Right kidney (tissue), 9 donors: Measurements from ENCODE around the gene NELFCD.
"Not testable (repeated sequence)": the region's sequence is repeated elsewhere in the genome, so short reads cannot be mapped to it uniquely, and the experiment has no call there.

Experiments
- DNase-seq: peaks from one replicate; pipeline ENCODE4 v3.0.0-alpha.2; 2016
- long read RNA-seq, 8 donors: transcript quantifications; one replicate each; lab custom pipeline, GENCODE V29; 2026

NELFCD gene
- long read RNA-seq, donor 1, transcript NELFCD-213 (15 exons, 2,305 nt) = major isoform, 17 of 36 reads
- long read RNA-seq, donor 1, partial matches to known transcripts = 12 of 36 reads
- long read RNA-seq, donor 1, other reads (novel, unspliced or antisense) = 0 of 36 reads
- long read RNA-seq, donor 2, transcript NELFCD-213 (15 exons, 2,305 nt) = major isoform, 14 of 17 reads
- long read RNA-seq, donor 2, partial matches to known transcripts = 0 of 17 reads
- long read RNA-seq, donor 2, other reads (novel, unspliced or antisense) = 0 of 17 reads
- long read RNA-seq, donor 3, transcript NELFCD-213 (15 exons, 2,305 nt) = major isoform, 14 of 34 reads
- long read RNA-seq, donor 3, partial matches to known transcripts = 12 of 34 reads
- long read RNA-seq, donor 3, other reads (novel, unspliced or antisense) = 8 of 34 reads
- long read RNA-seq, donor 4, transcript NELFCD-213 (15 exons, 2,305 nt) = major isoform, 24 of 44 reads
- long read RNA-seq, donor 4, partial matches to known transcripts = 9 of 44 reads
- long read RNA-seq, donor 4, other reads (novel, unspliced or antisense) = 5 of 44 reads
- long read RNA-seq, donor 5, transcript NELFCD-213 (15 exons, 2,305 nt) = major isoform, 19 of 43 reads
- long read RNA-seq, donor 5, partial matches to known transcripts = 10 of 43 reads
- long read RNA-seq, donor 5, other reads (novel, unspliced or antisense) = 5 of 43 reads
- long read RNA-seq, donor 6, transcript NELFCD-213 (15 exons, 2,305 nt) = major isoform, 15 of 53 reads
- long read RNA-seq, donor 6, partial matches to known transcripts = 34 of 53 reads
- long read RNA-seq, donor 6, other reads (novel, unspliced or antisense) = 0 of 53 reads
- long read RNA-seq, donor 7, transcript NELFCD-211 (4 exons, 606 nt) = minor isoform, 15 of 3,020 reads
- long read RNA-seq, donor 7, transcript NELFCD-213 (15 exons, 2,305 nt) = major isoform, 35 of 3,020 reads
- long read RNA-seq, donor 7, partial matches to known transcripts = 2,917 of 3,020 reads
- long read RNA-seq, donor 7, other reads (novel, unspliced or antisense) = 52 of 3,020 reads
- long read RNA-seq, donor 8, transcript NELFCD-213 (15 exons, 2,305 nt) = major isoform, 23 of 46 reads
- long read RNA-seq, donor 8, partial matches to known transcripts = 9 of 46 reads
- long read RNA-seq, donor 8, other reads (novel, unspliced or antisense) = 9 of 46 reads

DNA sequence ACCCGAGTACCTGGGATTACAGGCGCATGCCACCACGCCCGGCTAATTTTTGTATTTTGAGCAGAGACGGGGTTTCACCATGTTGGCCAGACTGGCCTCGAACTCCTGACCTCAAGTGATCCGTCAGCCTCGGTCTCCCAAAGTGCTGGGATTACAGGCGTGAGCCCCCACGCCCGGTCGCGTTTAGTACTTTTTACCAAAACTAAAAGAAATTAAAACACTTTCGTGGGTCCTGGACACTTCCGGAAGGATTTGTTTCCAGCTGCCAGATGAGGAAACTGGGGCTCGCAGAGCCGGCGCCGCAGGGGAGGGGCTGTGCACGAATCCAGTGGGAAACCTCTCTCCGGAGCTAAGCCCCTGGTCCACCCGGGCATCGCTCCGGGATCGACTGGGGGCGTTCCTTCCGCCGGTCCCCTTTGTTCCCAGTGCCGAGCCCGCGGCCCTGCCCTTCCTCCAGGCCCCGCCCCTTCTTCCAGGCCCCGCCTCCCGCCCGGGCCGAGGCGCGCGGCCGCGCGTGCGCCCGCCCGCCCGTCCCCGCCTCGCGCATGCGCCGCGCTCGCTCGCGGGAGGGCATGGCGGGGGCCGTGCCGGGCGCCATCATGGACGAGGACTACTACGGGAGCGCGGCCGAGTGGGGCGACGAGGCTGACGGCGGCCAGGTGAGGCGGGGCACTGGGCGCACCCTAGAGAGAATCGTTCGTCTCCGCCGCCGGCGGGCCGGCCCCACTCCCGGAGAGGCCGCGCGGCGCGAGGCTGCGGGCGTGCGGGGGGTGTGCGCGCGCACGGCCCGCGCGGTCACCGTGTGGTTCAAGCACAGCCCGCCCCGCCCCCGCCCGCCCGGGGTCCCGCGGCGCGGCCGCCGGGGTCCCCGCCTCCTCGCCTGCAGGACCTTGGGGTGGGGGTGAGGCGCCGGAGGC lies at the start of gene NELFCD:
TSS of gene NELFCD (plus strand) at position 546 of the 917 bp plus-strand sequence. CDS start at position 600, 54 bp downstream.
- peak; percentile 88 for DNase-seq

GRCh38 chr20:58932170-58932569 lies 48.9 kb upstream of the NELFCD start:
- no peak for DNase-seq

- no peak for DNase-seq
These were observed 43.0 kb upstream of the NELFCD start for GRCh38 chr20:58938078-58938477.

- DNase-seq = no peak
These were observed 42.5 kb upstream of the NELFCD start for GRCh38 chr20:58938541-58938940.

GRCh38 chr20:58941471-58941870 lies 39.6 kb upstream of the NELFCD start:
- no peak for DNase-seq

DNA sequence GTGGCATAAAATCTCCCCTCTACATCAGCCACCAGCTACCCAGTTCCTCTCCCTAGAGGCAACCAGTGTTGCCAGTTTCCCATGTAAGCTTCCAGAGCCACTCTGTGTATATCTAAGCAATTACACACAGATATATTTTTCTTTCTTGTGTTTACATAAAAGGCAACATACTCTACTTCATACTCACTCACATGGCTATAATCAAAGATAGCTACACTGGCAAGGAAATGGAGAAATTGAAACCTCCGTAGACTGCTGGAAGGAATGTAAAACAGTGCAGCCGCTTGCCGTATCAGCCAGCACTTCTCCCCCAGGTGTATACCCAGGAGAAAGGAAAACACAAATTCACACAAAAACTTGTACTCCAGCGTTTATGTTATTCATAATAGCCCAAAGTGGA lies 38.5 kb upstream of the NELFCD start:
- no peak for DNase-seq

- no peak for DNase-seq
These were observed 36.4 kb upstream of the NELFCD start for GRCh38 chr20:58944610-58945009.

DNA sequence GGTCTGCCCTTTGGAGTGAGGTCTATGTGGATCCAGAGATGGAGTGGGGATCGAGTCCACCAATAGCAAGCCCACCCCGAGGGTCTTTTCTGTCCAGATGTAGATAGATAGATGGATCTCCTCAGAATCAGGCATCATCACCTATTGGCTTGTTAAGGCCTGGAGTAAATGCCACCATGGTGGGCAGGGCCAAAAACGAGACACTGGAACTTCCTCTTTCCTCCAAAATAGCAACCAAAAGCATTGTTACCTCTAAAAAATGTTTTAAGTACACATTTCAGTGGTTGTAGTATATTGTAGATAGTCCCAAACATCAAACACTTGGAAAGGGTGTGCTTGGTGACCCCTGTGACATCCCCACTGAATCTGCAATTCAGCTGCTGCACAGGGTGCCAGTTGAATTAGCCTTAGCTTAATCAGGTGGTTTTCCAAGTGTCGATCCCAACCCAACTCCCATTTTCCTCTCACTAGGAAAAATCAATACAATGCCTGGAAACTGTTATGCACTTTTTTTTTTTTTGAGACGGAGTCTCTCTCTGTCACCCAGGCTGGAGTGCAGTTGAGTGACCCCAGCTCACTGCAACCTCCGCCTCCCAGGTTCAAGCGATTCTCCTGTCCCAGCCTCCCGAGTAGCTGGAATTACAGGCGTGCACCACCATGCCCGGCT lies 35.0 kb upstream of the NELFCD start:
- DNase-seq = no peak

GRCh38 chr20:58947797-58948388 lies 33.2 kb upstream of the NELFCD start:
- not testable (repeated sequence) for DNase-seq

DNA sequence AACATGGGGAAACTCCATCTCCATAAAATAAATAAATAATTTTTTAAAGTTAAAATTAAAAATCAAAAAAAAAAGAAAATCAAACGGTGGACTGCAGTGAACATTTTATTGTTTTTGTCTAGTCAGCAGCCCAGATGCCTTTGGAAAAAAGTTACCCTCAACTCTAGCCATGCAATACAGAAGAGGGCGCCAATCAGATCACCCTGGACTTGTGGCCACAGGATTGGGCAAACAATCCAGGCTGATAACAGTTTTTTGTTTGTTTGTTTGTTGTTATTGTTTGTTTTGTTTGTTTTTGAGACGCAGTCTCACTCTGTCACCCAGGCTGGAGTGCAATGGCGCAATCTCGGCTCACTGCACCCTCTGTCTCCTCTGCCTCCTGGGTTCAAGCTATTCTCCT lies 30.5 kb upstream of the NELFCD start:
- no peak for DNase-seq

DNA sequence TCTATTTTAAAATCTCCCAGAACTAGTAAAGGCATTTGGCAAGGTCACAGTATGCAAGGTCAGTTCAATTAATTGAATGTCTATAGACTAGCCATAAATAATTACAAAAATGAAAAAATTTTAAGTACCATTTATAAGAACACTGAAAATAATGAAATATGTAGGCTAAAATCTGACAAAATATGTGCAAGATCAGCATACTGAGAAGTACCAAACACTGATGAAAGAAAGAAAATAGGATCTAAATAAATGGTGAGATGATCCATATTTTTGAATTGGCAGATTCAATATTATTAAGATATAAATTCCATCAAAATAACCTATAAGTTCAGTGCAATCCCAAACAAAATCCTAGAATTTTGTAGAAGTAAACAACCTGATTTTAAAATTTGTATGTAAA lies 28.0 kb upstream of the NELFCD start:
- no peak for DNase-seq

GRCh38 chr20:58956078-58956477 lies 25.0 kb upstream of the NELFCD start:
- no peak for DNase-seq

DNA sequence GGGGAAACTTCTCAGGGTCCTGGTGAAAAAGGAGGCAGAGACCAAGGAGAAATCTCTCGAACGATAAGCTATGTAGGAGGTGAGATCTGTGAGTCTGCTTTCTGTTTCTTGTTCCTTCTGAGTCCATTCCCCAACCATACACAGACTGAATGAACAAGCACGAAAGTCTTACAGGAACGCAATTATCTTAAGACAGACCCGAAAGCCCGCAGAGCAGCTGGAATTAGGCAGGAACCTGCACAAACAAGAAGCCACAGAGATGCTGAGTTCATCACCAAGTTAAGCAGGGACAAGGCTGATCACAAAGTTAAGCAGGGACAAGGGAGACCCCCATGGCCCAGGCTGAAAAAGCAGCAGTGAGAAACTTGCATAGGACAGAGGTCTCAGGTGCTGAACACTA lies 21.4 kb upstream of the NELFCD start:
- DNase-seq = no peak

- DNase-seq = no peak
These were observed 17.9 kb upstream of the NELFCD start for GRCh38 chr20:58963060-58963584.

DNA sequence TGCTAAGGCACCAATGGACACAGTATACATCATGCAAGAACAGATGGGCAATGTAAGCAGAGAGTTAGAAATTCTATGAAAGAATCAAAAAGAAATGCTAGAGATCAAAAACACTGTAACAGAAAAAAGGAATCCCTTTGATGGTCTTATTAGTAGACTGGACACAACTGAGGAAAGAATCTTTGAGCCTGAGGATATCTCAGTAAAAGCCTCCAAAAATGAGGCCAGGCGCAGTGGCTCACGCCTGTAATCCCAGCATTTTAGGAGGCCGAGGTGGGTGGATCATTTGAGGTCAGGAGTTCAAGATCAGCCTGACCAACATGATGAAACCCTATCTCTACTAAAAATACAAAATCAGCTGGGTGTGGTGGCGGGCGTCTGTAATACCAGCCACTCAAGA lies 17.1 kb upstream of the NELFCD start:
- DNase-seq = not testable (repeated sequence)

DNA sequence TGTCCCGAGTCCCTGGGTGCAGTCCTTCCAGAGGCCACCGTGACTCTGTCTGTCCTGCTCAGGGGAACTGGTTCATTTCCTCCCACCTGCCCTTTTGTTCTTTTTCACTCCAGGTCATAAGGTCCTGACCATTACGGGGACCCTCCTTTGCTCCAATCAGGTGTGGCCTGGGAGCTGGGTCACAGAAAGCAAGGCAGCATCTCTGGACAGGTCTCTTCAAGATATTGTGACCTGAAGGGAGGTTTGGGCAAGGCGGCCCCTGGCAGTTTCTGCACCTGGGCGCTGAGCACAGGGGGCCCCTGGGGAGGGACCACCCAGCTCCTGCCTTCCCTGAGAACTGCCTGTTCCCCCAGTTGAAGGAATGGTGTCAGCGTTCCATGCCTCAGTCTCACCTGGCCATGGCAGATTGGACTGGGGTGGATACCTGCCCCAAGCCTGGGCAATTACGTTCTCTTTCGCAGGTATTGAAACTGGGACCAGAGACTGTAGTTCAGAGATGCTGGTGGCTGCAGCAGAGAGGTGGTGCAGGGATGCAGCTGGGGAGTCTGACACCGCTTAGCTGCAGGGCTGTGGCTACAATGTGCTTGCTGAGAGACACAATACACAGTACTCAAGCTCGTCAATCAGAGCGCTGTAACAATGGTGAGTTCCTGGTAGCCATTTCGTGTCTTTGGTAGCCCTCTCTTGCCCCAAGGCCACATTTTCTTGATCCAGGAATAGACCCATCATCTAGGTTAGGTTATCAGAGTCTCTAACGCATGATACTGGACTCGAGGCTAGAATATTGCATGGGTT lies 15.6 kb upstream of the NELFCD start:
- DNase-seq = no peak

DNA sequence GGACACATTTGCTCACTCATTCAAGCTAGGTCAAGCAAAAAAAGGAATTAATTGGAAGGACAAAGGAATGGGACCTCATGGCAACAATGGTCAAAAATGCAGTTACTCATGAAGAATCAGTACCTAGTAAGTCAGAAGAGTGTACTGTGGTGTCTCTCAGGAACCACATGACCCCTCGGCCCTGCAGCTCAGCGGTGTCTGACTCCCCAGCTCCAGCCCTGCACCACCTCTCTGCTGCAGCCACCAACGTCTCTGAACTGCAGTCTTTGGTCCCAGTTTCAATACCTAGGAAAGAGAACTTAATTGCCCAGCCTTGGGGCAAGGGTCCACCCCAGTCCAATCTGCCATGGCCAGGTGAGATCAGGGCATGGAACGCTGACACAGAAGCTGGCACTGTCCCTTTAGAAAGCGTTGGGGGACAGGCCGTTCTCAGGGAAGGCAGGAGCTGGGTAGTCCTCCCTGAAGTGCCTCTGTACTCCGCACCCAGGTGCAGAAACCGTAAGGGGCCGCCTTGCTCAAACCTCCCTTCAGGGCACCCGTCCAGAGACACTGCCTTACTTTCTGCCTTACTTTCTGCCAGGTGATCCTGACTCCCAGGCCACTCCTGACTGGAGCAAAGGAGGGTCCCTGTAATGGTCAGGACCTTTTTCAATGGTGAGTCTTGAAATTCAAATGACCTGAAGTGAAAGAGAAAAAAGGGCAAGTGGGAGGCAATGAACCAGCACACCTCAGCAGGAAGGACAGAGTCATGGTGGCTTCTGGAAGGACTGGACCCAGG lies 13.2 kb upstream of the NELFCD start:
- no peak for DNase-seq

DNA sequence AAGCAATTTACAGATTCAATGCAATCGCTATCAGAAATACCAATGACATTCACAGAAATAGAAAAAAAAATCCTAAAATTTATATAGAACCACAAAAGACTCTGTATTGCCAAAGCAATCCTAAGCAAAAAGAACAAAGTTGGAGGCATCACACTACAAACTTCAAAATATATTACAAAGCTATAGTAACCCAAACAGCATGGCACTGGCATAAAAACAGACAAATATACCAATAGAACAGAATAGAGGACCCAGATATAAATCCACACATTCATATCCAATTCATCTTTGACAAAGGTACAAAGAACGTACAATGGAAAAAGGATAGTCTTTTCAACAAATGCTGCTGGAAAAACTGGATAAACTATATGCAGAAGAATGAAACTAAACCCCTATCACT lies 11.6 kb upstream of the NELFCD start:
- DNase-seq = no peak

DNA sequence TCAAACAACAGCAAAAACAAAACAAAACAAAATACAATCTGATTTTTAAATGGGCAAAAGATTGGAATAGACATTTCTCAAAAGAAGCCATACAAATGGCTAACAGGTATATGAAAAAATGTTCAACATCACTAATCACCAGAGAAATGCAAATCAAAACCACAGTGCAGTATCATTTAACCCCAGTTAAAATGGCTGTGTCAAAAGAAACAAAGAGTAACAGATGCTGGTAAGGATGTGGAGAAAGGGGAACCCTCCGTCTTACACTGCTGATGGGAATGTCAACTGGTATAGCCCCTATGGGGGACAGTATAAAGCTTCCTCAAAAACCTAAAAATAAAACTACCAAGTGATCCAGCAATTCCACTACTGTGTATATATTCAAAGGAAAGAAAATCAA lies 10.9 kb upstream of the NELFCD start:
- DNase-seq = no peak
